Measurements from ENCODE around the gene PRDX6.

The PRDX6 gene

GRCh38 chr1:173496757-173497320 is 19.7 kb downstream of the PRDX6 start:
- DNase-seq: no peak
- no peaks in the 10 kb centered on the region for H3K9me3 ChIP-seq (ENCODE audit: severe bottlenecking)
- no peak for TF ChIP-seq CTCF (IDR thresholded peaks at IDR 0.05; ENCODE audit: low read depth, low read length)
- no peaks in the 10 kb centered on the region for H3K36me3 ChIP-seq
- no peaks in the 10 kb centered on the region for H3K27me3 ChIP-seq (ENCODE audit: insufficient read depth, low read depth, severe bottlenecking)
- no peak overlapping the region for H3K4me3 ChIP-seq (ENCODE audit: low read depth, low read length)
- H3K27ac ChIP-seq: no peak overlapping the region

- no peaks in the 10 kb centered on the region for H3K27me3 ChIP-seq (ENCODE audit: insufficient read depth, low read depth, severe bottlenecking)
- TF ChIP-seq CTCF (IDR thresholded peaks at IDR 0.05; ENCODE audit: low read depth, low read length): no peak
- no peak for DNase-seq
- H3K27ac ChIP-seq: no peak overlapping the region
- no peaks in the 10 kb centered on the region for H3K36me3 ChIP-seq
- no peak overlapping the region for H3K4me3 ChIP-seq (ENCODE audit: low read depth, low read length)
- no peaks in the 10 kb centered on the region for H3K9me3 ChIP-seq (ENCODE audit: severe bottlenecking)
Observed at GRCh38 chr1:173499729-173500128, 22.6 kb downstream of the PRDX6 start.

- DNase-seq: no peak
- no peak for TF ChIP-seq CTCF (IDR thresholded peaks at IDR 0.05; ENCODE audit: low read depth, low read length)
Observed at GRCh38 chr1:173502104-173502503, 25.0 kb downstream of the PRDX6 start.

GRCh38 chr1:173503391-173503790 is 26.3 kb downstream of the PRDX6 start:
- TF ChIP-seq CTCF (IDR thresholded peaks at IDR 0.05; ENCODE audit: low read depth, low read length): no peak
- Histone ChIP-seq H3K27ac (no peak overlapping the region), H3K4me3 (ENCODE audit: low read depth, low read length) (no peak overlapping the region), H3K36me3 (no peaks in the 10 kb centered on the region), H3K27me3 (ENCODE audit: insufficient read depth, low read depth, severe bottlenecking) (no peaks in the 10 kb centered on the region), H3K9me3 (ENCODE audit: severe bottlenecking) (no peaks in the 10 kb centered on the region)
- no peak for DNase-seq

More at GRCh38 chr1:173502104-173502503, 25.0 kb downstream of the PRDX6 start:
- no peaks in the 10 kb centered on the region for H3K36me3 ChIP-seq
- H3K9me3 ChIP-seq (ENCODE audit: severe bottlenecking): no peaks in the 10 kb centered on the region
- no peak overlapping the region for H3K4me3 ChIP-seq (ENCODE audit: low read depth, low read length)
- H3K27me3 ChIP-seq (ENCODE audit: insufficient read depth, low read depth, severe bottlenecking): no peaks in the 10 kb centered on the region
- H3K27ac ChIP-seq: no peak overlapping the region

GRCh38 chr1:173504268-173504667 is 27.1 kb downstream of the PRDX6 start:
- DNase-seq: no peak
- H3K9me3 ChIP-seq (ENCODE audit: severe bottlenecking): no peaks in the 10 kb centered on the region
- TF ChIP-seq CTCF (IDR thresholded peaks at IDR 0.05; ENCODE audit: low read depth, low read length): no peak
- H3K27me3 ChIP-seq (ENCODE audit: insufficient read depth, low read depth, severe bottlenecking): no peaks in the 10 kb centered on the region
- H3K36me3 ChIP-seq: no peaks in the 10 kb centered on the region
- H3K4me3 ChIP-seq (ENCODE audit: low read depth, low read length): no peak overlapping the region
- no peak overlapping the region for H3K27ac ChIP-seq

- Histone ChIP-seq H3K27me3 (ENCODE audit: insufficient read depth, low read depth, severe bottlenecking) (no peaks in the 10 kb centered on the region), H3K4me3 (ENCODE audit: low read depth, low read length) (no peak overlapping the region), H3K36me3 (no peaks in the 10 kb centered on the region), H3K27ac (no peak overlapping the region), H3K9me3 (ENCODE audit: severe bottlenecking) (no peaks in the 10 kb centered on the region)
- no peak for DNase-seq
- no peak for TF ChIP-seq CTCF (IDR thresholded peaks at IDR 0.05; ENCODE audit: low read depth, low read length)
Observed at GRCh38 chr1:173505391-173505790, 28.3 kb downstream of the PRDX6 start.
